Right lobe of liver (tissue), 6 donors: Measurements from ENCODE around the gene JAZF1. TPM values are rescaled to one million over a fixed set of nuclear protein-coding genes. Genes with fewer than 3 reads are reported as not detected.
"Not testable (repeated sequence)": the region's sequence is repeated elsewhere in the genome, so short reads cannot be mapped to it uniquely, and the experiment has no call there.

Source experiments
- ATAC-seq, 4 donors: fragments of 200-7000 bp; cut with Tn5 transposase; one replicate each; pipeline ENCODE4 v1.9.1; 2020; ENCODE audit warnings: mild to moderate bottlenecking in 4 of 4, moderate library complexity in 4 of 4
- DNase-seq, 3 donors: peaks; one replicate each; pipeline ENCODE4 v3.0.0-alpha.2; 2020
- H3K27ac ChIP-seq, 3 donors: fragments of 200-600 bp; one replicate each; pipeline ENCODE4 v1.8.0; 2022
- H3K27me3 ChIP-seq, 2 donors: fragments of 200-600 bp; one replicate each; pipeline ENCODE4 v1.8.0; 2022
- H3K36me3 ChIP-seq, 4 donors: fragments of 200-600 bp; sonication (generic) in 1 of 4; one replicate each; pipeline versions ENCODE4 v1.5.1 to v1.8.0; 2017 to 2022; ENCODE audit warnings: control low read depth in 1 of 4
- H3K4me1 ChIP-seq, 4 donors: fragments of 200-600 bp; sonication (generic) in 1 of 4; one replicate each; pipeline versions ENCODE4 v1.5.1 to v1.8.0; 2017 to 2022; ENCODE audit warnings: control low read depth in 1 of 4
- H3K4me3 ChIP-seq, 3 donors: fragments of 200-600 bp; one replicate each; pipeline ENCODE4 v1.8.0; 2022
- H3K9me3 ChIP-seq, 4 donors: fragments of 200-600 bp; sonication (generic) in 1 of 4; one replicate each; pipeline versions ENCODE4 v1.5.1 to v1.8.0; 2017 to 2022; ENCODE audit warnings: control low read depth in 1 of 4
- POLR2A ChIP-seq: fragments of 450-650 bp; IDR thresholded peaks from one replicate; pipeline ENCODE4 v1.6.1; 2017; ENCODE audit warnings: antibody characterized with exemption, mild to moderate bottlenecking
- whole genome bisulfite sequencing: methylation state at CpG from one replicate; pipeline ENCODE4 v1.1.6; 2018; ENCODE audit warnings: low coverage, low lambda C conversion rate; ENCODE audit not compliant: insufficient coverage; ENCODE audit errors: missing lambda C conversion rate; 5-methylcytosine and 5-hydroxymethylcytosine counted together
- intact Hi-C, 2 donors: fragments of 100-400 bp; cut with DNase I; formaldehyde crosslinking; loops; one replicate each; pipeline versions ENCODE4 v1.11.2 to v1.14.1; 2022
- total RNA-seq, 6 experiments: library from RNA; depleted of rRNA in 2 of 6; stranded (reverse); fragments of >200 nt in 2 of 6; fragmentation: NEBNext Ultra II Directional in 3 of 6; extraction: Animal tissue kit (Norgen Biotek cat#: 25700) in 3 of 6; gene quantifications; one replicate each; pipeline versions ENCODE4 v1.1.0 to v1.2.4, GENCODE V29; 2016 to 2023
- TF ChIP-seq, protein P1 (sequence below), 4 donors: fragments of 200-600 bp in 3 of 4; fragments of 450-650 bp in 1 of 4; IDR thresholded peaks; one replicate each; pipeline versions ENCODE4 v1.5.1 to v1.8.0; 2016 to 2022; ENCODE audit warnings: antibody characterized with exemption in 4 of 4, mild to moderate bottlenecking in 2 of 4
- donor health status: DM: no; HTN: yes; CAD: no.
- donor health status: DM: no; HTN: no; CAD: no.
- donor health status: DM: no; HTN: no; CAD: no.
- donor health status: DM: no; HTN: yes; CAD: no.
- donor health status: DM: no; HTN: yes; CAD: no.

Gene JAZF1
- total RNA-seq, 6 experiments from 2014 or later: 4.8 to 20.9 (median 6.9) TPM

DNA sequence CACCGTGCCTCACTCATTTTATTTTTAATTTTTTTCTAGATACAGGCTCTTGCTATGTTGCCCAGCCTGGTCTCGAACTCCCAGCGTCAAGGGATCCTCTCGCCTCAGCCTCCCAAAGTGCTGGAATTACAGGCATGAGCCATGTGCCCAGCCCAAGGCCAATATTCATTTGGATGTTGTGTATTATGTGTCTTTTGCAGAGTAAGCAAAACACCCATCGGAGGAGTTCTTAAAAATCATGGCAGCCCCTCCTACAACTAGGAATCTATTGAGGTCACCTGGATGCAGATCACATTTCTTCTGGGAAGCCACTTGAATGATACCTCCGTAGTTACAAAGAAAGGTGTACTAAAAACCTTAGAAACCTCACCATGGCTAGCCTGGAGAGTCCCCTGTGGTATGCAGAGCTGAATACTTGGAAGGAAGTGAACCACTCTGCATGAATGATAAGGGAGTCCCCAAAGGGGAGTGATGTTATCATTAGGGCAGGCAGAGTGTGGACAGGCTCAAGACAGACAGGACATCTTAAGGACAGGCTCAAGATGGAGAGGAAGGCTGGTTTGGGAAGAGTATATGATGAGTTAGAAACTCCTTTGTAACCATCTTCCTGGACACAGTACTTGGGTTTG, 254.9 kb downstream of the JAZF1 start:
- Histone ChIP-seq H3K4me3 (no peak overlapping the region), H3K27me3 (no peaks in the 10 kb centered on the region), H3K4me1 (peaks cover 0 to 5% (median 0%) of the 10 kb centered on the region in 4 donors), H3K36me3 (no peaks in the 10 kb centered on the region), H3K9me3 (no peaks in the 10 kb centered on the region), H3K27ac (no peak overlapping the region)
- ATAC-seq (no peak), DNase-seq (no peak)
- intact Hi-C loops: no loop called here
- TF ChIP-seq, protein P1, sequence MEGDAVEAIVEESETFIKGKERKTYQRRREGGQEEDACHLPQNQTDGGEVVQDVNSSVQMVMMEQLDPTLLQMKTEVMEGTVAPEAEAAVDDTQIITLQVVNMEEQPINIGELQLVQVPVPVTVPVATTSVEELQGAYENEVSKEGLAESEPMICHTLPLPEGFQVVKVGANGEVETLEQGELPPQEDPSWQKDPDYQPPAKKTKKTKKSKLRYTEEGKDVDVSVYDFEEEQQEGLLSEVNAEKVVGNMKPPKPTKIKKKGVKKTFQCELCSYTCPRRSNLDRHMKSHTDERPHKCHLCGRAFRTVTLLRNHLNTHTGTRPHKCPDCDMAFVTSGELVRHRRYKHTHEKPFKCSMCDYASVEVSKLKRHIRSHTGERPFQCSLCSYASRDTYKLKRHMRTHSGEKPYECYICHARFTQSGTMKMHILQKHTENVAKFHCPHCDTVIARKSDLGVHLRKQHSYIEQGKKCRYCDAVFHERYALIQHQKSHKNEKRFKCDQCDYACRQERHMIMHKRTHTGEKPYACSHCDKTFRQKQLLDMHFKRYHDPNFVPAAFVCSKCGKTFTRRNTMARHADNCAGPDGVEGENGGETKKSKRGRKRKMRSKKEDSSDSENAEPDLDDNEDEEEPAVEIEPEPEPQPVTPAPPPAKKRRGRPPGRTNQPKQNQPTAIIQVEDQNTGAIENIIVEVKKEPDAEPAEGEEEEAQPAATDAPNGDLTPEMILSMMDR (IDR thresholded peaks at IDR 0.05): no peak
- no peak for TF ChIP-seq POLR2A
- 93% methylated on average over 6 of the region's 6 CpGs for WGBS

DNA sequence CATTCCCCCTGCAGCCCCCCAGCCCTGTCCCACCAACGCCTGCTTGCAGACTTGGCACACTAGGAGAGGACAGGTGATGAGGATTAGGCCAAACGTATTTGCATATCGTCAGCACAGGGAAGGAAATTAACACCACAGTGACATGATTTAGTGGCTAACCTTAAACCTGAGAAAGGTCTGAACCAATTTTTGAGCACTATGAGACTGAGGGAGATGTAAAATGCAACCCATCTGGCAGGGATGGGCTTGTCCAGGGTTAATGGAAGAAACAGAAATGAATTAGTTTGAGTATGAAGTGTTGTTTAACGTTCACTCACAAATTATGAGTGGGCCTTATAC, 257.0 kb downstream of the JAZF1 start:
- Histone ChIP-seq H3K4me1 (peaks cover 0 to 5% (median 0%) of the 10 kb centered on the region in 4 donors), H3K9me3 (no peaks in the 10 kb centered on the region), H3K36me3 (no peaks in the 10 kb centered on the region), H3K27me3 (no peaks in the 10 kb centered on the region), H3K27ac (no peak overlapping the region), H3K4me3 (no peak overlapping the region)
- ATAC-seq: no peak
- TF ChIP-seq, protein P1 (IDR thresholded peaks at IDR 0.05): no peak
- no peak for TF ChIP-seq POLR2A
- no peak for DNase-seq
- 76% methylated on average over 2 of the region's 4 CpGs for WGBS
- intact Hi-C loops: no loop called here

DNA sequence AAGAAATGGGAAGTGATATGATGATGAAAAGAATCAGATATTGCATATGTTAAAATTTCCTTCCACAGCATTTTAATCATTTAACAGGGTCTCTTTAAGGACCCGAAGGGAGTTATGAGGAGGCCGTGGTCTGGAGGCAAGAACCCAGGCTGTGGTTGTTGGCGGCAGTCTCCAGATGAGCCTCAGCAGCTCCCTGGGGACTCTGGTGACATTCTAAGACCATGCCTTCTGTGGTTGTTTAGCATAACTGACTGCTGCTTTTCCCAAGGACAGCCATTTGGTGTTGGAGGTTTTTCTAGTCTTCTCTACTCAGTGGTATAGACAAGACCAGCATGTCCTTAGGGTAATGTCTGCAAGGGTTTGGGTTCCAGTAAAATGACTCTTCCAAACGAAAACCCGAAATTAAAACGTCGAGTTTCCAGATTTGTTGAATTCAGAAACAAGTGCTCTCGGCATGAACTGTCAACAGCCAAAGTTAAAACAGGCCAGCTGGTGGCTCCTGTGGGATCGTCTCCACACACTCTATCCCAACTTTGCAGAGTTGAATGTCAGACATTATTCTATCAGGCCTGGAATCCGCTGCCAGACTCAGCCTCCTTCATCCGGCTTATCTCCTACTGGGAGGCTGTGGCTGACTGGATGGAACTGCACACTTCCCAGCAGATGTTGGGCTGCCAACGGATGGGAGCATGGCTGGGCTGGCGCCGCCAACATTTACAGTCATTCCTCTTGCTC, 257.5 kb downstream of the JAZF1 start:
- peaks cover 0 to 5% (median 0%) of the 10 kb centered on the region in 4 donors for H3K4me1 ChIP-seq
- TF ChIP-seq, protein P1 (IDR thresholded peaks at IDR 0.05): no peak
- no peak for TF ChIP-seq POLR2A
- no peak overlapping the region for H3K4me3 ChIP-seq
- ATAC-seq: no peak
- no peaks in the 10 kb centered on the region for H3K36me3 ChIP-seq
- WGBS: 83% methylated on average over 9 of the region's 14 CpGs
- H3K9me3 ChIP-seq: no peaks in the 10 kb centered on the region
- no peak for DNase-seq
- H3K27me3 ChIP-seq: no peaks in the 10 kb centered on the region
- no peak overlapping the region for H3K27ac ChIP-seq
- intact Hi-C loops: no loop called here

DNA sequence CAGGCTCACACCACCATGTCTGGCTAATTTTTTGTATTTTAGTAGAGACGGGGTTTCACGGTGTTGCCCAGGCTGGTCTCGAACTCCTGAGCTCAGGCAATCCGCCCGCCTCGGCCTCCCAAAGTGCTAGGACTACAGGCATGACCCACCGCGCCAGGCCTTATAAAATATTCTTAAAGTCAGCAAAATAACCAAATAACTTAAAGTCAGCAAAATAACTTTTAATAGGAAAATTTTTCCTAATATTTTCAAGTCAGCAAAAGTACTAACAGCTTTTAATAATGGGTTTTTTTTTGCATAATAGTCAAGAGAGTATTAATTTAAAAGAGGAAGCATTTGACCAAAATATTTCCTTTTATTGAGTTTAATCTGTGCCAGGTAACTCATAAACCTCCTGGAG, 258.2 kb downstream of the JAZF1 start:
- 86% methylated on average over 8 of the region's 8 CpGs for WGBS
- H3K27ac ChIP-seq, H3K4me3 ChIP-seq, H3K9me3 ChIP-seq, ATAC-seq, intact Hi-C loops, H3K27me3 ChIP-seq, H3K4me1 ChIP-seq, H3K36me3 ChIP-seq, DNase-seq: not testable (repeated sequence)

DNA sequence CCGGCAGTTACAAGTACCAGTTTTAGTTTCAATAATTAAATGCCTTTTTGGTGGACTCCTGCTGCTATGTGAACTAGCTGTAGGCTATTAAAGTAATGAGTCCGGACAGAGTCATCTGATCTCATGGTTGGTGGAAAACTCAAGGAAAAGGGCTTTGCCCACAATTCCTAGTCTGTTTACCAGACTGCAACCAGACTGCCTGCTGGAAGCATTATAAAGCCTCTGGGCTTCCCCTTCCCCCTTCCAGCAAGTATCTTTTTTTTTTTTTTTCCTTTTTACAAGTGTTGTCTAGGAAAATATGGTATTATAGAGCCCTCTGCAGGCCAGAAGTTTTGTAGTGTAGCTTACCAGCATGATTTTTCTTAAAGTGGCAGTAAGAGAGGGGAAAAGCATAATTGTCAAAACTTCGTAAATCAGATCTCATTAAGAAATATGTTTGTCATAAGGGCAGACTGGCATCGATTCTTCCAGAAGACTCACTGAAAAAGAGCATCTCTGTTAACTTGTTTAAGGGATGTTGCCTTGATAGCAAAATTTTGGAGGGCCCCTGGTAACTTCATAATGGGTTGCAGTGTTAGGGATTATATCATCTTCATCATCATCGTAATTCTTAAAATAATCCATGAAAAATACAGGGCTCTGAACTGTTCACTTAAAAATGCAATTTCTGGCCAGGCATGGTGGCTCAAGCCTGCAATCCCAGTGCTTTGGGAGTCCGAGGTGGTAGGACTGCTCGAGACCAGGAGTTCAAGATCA, 259.3 kb downstream of the JAZF1 start:
- intact Hi-C loops: no loop called here
- H3K36me3 ChIP-seq: no peaks in the 10 kb centered on the region
- DNase-seq (no peak), ATAC-seq (peak; percentile 86 to 93 (median 90))
- H3K4me3 ChIP-seq: no peak overlapping the region
- no peaks in the 10 kb centered on the region for H3K27me3 ChIP-seq
- no peak for TF ChIP-seq POLR2A
- TF ChIP-seq, protein P1 (IDR thresholded peaks at IDR 0.05): peak; percentile 47 to 67 (median 60)
- H3K27ac ChIP-seq: no peak overlapping the region
- no peaks in the 10 kb centered on the region for H3K9me3 ChIP-seq
- H3K4me1 ChIP-seq: peaks cover 0 to 5% (median 0%) of the 10 kb centered on the region in 4 donors
- WGBS: 52% methylated on average over 7 of the region's 7 CpGs
